Stimulated activated CD8-positive, alpha-beta memory T cell treated with anti-CD3 and anti-CD28 coated beads, Interleukin-12 subunit alpha, Interleukin-12 subunit beta, amount 100 ng/mL, for 24 hours (primary cell): ENCODE measurements around the gene TLR2.
"Not testable (repeated sequence)": the region's sequence is repeated elsewhere in the genome, so short reads cannot be mapped to it uniquely, and the experiment has no call there.

Source experiments
- DNase-seq: peaks from one replicate; pipeline ENCODE4 v3.0.0-alpha.2; 2020; ENCODE audit errors: extremely low read depth

Gene TLR2

DNA sequence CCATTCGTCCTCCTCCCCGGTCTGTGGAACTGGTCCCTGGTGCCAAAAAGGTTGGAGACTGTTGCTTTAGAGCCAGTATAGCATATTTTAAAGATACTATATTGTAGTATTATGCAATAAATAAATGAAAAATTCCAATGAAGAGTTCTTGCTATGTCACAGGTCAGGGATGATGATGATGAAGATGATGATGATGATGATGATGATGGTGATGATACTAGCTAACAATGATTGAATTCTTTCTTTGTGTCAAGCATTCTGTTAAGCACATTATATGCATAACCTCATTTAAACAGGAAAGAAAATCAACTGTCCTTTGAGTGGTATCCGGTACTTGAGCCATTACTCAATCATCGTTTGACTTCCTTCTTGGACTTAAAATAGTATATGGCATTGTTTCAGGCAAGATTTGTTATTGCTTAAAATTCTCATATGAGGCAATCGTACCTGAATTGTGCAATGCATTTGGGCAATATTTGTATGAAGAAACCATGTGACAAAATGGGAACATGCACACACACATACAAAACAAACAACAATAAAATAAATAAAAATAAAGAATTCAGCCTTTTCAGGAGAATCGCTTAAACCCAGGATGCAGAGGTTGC lies 22.8 kb upstream of the TLR2 start:
- DNase-seq = no peak

DNA sequence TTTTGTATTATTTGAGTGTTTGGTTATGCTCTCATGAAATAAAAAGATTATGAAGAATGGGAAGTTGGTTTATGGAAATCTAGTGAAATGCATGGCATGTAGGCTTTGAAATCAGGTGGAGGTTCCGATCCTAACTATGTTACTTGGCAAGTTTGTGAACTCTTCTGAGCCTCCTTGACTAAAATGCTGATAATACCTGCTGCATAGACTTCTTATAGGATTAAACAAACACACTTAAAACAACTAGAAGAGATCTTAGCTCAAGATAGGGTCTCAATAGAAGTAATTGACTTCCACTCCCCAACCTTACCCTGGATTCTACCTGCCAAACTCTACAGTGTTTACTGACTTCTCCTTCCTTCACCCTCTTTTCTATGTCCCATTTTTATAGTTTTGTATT lies 22.2 kb upstream of the TLR2 start:
- no peak for DNase-seq

DNA sequence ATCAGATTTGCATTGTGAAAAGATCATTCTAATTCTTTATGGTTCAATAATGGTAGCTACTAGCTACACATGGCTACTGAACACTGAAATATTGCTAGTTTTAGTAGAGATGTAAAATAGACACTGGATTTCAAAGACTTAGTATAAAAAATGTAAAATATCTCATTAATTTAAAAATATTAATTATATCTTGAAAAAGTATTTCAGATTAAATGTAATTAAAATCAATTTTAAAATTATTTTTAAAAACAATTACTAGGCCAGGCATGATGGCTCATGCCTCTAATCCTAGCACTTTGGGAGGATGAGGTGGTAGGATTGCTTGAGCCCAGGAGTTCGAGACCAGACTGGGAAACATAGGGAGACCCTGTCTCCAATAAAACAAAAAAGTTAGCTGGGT lies 20.4 kb upstream of the TLR2 start:
- no peak for DNase-seq

DNA sequence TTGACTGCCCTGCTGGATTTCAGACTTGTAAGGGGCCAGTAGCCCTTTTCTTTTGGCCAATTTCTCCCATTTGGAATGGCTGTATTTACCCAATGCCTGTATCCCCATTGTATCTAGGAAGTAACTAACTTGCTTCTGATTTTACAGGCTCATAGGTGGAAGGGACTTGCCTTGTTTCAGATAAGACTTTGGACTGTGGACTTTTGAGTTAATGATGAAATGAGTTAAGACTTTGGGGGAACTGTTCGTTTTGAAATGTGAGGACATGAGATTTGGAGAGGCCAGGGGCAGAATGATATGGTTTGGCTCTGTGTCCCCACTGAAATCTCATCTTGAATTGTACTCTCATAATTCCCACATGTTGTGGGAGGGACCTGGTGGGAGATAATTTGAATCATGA lies 17.6 kb upstream of the TLR2 start:
- DNase-seq = not testable (repeated sequence)

DNA sequence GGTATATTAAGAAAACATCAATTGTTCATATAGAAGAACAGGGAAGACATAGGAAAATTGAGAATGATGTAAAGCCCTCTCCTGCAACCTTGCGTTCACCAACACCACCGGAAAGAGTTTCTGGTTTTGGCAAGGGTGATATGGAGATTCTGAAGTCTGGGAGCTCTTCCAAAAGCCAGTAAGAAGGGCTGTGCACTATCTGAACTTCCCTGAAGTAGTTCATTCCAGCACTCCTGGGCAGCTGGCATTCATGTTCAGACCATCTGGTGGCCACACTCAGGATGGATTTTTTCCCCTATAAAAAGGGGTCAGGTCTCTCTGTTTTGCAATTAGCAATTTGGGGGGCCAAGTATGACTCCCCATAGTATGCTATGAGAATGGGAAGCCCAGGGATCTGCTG lies 15.4 kb upstream of the TLR2 start:
- no peak for DNase-seq

DNA sequence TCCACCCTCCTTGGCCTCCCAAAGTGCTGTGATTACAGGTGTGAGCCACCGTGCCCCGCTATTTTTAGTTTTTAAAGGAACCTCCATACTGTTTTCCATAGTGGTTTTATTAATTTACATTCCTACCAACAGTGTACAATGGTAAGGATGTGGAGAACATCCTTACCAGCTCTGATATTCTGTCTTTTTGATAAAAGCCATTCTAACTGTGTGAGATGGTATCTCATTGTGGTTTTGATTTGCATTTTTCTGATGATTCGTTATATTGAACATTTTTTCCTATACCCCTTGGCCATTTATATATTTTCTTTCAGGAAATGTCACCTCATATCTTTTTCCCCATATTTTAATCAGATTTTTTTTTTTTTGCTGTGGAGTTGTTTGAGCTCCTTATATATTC lies 14.2 kb upstream of the TLR2 start:
- DNase-seq = no peak

DNA sequence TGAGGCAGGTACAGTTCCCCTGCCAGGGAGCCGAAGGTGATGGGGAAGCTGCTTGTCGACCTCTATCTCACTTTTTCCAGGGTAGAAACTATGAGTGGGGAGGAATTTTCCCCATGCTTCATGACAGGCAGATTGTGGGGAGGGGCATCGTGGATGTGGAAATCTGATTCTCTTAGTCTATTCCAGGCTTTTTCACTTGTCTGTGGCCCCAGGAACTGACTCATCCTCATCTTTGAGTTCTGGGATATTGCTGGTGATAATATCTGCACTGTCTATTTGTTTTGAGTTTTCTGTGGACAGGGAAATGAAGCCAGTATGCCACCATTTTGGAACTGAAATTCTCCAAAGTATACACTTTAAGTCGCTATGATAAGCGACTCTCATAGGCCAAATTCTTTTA lies 7.6 kb upstream of the TLR2 start:
- DNase-seq = no peak

DNA sequence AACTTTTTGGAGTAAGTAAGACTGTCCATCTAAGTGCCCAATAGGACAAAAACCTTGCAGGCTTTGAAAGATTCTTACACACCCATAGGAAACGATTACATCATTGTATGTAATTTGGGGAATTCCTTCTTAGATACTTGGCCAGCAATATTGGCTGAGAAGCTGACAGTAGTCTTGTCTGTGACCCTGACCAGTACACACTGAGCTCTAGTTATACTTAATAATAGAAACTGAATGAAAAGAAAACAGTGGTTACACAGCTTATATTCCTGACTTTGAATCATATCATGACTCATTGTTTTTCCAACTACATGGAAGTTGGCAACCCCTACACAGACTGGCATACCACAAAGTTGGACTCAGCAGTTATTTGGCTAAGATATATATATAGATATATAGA lies 7.1 kb upstream of the TLR2 start:
- DNase-seq = no peak

DNA sequence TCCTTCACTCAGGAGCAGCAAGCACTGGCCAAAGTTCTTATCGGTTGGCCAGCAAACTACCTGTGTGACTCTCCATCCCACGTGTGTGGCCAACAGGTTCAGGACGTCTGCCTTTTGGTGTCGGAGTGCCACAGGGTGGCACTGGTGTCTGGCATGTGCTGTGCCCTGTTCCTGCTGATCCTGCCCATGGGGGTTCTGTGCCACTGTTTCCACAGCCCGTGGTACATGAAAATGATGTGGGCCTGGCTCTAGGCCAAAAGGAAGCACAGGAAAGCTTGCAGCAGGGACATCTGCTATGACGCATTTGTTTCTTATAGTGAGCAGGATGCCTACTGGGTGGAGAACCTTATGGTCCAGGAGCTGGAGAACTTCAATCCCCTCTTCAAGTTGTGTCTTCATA lies 4.6 kb upstream of the TLR2 start:
- DNase-seq = no peak

DNA sequence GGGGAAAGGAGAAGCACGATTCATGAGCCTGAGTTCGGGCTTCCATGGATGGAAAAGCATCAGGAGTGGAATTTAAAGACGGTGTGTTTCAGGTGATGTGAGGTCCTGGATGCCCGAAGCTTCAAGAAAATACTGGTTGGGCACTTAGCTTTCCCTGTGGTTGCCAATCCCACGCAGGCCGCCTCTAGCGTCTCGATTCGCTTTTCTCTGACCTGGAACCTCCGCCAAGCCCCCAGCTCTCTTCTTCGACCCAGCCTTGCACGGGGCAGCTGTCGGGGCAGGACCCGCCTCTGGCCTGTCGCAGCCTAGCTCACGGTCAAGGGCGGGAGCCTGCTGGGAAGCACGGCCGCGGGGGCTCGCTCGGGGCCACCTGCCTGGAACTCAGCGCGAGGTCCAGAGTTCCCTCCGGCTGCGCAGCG lies 308 bp upstream of the TLR2 start:
- DNase-seq = no peak

DNA sequence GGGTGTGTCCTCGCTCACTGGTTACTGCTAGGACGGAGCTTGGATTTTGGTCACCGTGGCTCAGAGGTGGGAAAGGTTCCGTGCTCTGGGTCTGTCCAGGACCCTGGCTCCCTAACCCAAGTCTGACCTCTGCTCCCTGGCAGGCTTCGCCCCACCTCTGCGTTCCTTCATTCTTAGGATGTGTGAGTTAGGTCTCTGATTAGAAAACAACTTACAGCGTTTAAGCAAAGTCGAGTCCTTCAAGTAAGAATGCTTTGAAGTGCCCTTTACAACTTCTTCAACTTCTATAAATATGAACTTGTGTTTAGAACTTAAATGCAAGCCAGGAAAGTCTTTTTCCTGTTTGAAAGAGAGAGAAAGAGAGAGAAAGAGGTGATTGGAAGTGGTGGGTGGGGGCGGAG lies 891 bp downstream of the TLR2 start:
- no peak for DNase-seq

DNA sequence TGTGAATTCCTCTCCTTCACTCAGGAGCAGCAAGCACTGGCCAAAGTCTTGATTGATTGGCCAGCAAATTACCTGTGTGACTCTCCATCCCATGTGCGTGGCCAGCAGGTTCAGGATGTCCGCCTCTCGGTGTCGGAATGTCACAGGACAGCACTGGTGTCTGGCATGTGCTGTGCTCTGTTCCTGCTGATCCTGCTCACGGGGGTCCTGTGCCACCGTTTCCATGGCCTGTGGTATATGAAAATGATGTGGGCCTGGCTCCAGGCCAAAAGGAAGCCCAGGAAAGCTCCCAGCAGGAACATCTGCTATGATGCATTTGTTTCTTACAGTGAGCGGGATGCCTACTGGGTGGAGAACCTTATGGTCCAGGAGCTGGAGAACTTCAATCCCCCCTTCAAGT lies 20.4 kb downstream of the TLR2 start:
- no peak for DNase-seq

DNA sequence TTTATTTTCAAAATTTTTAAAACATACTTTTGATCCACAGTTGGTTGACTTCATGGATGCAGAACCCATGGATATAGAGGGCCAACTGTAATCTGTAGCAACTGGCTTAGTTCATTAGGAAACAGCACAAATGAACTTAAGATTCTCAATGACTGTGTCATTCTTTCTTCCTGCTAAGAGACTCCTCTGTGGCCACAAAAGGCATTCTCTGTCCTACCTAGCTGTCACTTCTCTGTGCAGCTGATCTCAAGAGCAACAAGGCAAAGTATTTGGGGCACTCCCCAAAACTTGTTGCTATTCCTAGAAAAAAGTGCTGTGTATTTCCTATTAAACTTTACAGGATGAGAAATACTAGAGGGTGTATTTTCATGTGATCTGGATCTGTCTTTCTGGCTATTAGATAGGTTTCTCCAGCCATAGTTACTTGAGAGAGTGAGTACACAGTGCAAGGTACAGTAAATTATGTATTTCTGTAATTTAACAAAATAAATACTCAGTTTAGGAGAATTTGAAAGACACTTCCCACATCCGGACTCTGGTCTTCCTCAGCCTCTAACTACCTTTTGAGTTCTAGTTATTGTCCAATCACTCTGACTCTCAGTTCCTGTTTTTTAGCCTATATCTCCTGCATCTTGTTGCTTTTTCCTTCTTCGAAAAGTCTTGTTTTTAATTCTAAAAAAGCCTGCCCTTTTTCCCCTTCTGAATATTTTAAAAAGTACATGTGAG lies 21.8 kb downstream of the TLR2 start:
- no peak for DNase-seq

DNA sequence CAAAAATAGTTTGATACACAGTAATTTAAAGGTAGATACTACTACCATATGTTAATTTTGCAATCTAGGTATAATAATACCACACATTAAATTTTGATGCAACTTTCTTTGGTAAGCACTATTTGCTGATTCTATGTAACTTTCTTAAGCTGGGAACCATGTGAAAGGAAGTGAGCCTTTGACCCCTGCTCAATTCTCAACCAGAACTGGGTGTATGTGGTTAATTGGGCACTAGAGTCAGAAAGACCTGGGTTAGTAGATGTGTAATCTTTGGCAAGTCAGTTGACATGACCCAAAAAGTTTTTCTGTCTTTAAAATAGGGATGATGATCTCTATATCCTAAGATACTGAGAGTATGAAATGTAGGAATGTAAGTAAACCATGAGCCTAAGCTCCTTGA lies 22.4 kb downstream of the TLR2 start:
- DNase-seq = no peak

DNA sequence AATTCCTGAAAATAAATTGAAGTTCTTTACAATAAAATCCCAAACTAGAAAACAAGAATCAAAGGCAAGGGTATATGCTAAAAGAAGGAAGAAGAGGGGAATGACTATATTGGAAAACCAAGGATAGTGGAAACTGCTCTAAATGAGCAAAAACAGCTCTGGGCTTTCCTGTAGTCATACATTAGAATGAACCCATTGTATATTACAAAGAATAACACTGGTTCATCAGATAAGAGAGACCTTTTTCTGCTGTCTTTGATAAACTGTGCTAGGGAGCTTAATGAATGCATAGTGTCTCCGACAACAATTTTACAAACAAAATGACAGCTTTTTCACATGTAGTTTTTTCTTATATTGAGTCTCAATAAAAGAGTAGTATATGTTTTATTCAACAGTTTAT lies 26.6 kb downstream of the TLR2 start:
- DNase-seq = no peak

DNA sequence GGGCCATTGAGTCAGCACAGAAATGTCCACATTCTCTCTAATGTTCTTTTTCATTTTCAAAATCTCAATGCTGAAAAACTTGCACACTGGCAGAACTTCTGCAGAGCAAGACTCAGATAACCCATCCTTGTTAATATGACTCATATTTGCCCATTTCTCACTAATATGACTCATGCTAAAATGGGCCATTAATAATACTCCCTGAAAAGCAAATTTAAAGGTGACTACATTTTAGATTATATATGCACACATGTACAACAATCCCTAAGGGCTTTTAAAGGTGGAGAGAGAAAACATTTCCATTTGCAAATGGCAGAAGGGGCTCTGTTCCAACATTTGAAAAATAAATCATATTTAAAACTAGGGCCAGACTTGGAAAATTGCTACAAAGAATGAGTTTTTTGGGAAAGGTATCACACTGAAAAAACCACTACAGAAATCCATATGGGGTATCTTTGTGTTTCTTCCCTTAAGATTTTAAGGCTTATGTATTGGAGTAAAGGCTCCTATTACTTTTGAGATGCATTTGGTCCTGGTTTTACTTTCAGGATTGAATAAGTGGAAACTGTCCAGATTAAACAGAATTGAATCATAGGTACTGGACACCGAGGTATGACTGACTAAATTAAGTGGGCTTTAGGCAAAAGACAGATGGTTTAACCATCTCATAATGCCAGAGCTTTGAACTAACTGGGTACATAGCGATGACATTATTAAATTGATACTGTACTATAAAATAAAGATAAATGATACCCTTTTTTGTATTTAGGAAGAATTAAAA lies 30.0 kb downstream of the TLR2 start:
- no peak for DNase-seq

DNA sequence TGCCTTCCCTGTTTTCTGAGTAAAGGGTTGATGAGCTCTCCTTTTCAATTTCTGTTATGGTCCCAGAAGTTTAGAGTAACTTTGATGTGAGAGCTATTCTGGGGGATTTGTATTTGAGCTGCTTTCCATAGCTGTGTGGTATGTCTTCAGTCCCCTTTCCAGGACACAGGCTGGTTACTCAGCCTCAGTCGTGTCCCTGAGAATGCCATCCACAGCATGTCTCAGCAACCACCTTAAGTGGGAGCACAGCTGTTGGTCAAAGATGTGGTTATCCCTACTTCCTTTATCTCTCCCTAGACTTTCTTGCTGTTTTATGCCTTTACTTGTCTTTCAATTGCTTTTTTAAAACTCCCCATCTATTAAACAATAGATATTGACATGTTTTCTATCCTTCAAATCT lies 38.0 kb downstream of the TLR2 start:
- no peak for DNase-seq

DNA sequence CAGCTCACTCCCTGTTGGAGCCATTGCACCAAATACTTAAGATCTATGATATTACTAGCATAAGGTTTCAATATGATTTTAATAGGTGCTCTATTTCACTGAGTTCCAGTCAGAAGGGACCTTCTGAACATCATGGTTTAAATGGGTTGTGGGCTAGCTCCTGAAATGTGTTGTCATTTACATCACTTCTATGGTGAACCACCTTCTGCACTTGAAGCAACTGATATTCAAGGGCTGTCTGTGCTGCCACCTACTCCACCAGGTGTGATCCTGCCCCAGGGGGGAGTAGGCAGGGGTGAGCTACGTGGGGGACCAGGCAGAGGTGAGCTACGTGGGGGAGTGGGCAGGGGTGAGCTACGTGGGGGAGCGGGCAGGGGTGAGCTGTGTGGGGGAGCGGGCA lies 40.5 kb downstream of the TLR2 start:
- DNase-seq = no peak

DNA sequence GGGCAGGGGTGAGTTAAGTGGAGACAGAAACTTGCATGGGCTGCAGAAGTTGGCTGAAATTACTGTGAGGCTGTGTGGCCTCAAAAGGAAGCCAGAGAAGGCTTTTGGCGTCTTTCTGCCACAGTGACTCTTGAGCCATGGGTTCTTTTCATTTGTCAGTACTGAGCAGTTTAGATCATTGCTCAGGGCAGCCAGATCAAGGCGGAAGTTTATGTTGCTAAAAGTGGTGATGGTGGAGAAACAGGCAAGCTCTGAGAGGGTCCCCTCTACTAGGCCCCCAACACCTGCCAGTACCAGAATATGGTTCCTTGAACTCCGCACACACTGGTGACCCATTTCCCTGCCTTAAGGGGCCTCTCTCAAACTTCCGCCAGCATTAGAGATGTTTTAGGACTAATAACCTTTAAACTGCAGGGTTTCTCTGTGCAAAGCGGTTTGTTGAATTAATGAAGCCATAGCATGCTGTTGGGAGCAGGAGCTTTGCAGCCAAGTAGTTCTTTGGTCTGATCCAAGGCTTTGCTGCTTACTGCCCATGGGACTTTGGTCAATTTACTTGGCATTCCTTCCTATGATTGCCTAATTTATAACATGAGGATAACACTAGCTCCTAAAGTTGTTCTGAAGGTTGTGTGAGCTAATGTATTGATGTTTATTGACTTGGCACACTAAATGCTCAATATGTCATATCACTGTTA lies 41.2 kb downstream of the TLR2 start:
- no peak for DNase-seq

DNA sequence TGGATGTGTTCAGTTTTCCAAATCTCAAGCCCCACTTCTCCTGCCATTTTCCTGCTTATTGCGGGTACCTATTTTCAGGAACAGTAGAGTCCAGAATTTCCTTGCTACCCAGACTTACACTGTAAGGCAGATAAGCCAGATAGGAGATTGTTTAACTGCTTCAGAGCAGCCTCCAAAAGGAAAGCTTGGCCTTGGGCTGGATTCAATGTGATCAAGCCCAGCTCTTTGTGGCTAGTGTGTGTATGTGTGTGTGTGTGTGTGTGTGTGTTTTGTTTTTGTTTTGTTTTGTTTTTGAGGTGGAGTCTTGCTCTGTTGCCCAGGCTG lies 41.7 kb downstream of the TLR2 start:
- no peak for DNase-seq

DNA sequence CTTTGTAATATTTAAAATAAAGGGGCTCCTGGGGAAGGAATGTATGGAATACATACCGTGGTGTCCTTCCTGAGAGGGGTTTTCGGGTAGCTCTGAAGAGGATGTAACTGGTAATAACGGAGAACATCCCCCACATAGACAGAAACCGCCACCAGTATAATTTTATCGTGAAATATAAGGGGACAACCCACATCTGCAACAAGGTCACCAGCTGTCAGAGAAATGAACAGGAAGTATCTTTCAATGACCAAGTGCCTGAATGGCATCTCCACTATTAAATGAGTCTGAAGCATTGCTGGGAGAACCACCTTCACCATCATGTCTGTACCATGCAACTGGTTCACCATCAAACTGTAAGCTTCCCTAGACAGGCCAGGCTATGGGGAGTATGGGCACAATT lies 44.1 kb downstream of the TLR2 start:
- DNase-seq = no peak

DNA sequence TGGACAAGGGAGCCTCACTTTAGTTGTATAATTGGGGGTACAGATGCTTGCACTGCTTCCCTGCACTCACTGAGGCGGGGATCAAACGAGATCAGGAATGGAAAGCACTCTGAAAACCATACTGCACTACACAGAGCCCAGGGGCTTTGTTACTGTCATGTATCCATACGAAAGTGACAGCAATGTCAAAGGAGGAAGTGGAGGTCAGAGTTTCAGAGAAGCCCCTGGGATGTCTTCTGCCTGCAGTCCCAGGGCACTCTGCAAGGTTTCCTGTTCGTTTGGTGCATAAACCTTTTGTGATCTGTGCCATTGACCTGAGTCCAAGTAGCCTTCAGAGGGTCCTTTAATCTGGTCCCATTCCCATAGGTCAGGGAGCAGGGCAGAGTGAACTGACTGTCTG lies 44.6 kb downstream of the TLR2 start:
- DNase-seq = no peak

DNA sequence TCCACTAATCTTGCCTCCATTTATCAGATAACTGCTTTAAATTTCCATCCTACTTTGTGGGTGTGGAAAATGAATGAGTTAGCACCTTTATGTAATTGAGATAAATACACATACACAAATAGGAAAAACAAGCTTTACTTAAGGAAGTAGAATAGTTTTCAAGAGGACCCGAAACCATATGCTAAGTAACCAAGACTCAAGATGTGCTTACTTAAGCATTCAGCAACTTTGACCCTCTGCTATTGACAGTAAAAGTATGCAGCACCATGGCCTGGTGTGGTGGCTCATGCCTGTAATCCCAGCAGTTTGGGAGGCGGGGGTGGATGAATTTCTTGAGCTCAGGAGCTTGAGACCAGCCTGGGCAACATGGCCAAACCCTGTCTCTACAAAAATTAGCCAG lies 45.8 kb downstream of the TLR2 start:
- no peak for DNase-seq
